CD14-positive monocyte (primary cell): Measurements from ENCODE around the gene ZC3HAV1L. TPM values are rescaled to one million over a fixed set of nuclear protein-coding genes. Genes with fewer than 3 reads are reported as not detected.
A peak's percentile ranks its signal among the peaks of the same experiment; 100 is the strongest.

ENCODE experiments used
- DNase-seq, 3 donors: peaks; one replicate each; pipeline ENCODE4 v3.0.0-alpha.2; 2011 to 2022
- H2AFZ ChIP-seq: 2 replicates; pipeline ENCODE4 v1.6.0; 2012; ENCODE audit warnings: mild to moderate bottlenecking, low read depth, low read length, inconsistent platforms; ENCODE audit not compliant: insufficient read depth, poor library complexity, severe bottlenecking
- H3K27ac ChIP-seq, 2 donors: 1 replicate in 1 of 2; 2 replicates in 1 of 2; pipeline ENCODE4 v1.5.1; 2012 to 2013; ENCODE audit warnings: low read length in 2 of 2, control low read depth in 1 of 2, inconsistent platforms in 1 of 2, low read depth in 1 of 2, mild to moderate bottlenecking in 1 of 2
- H3K27me3 ChIP-seq, 2 donors: one replicate each; pipeline versions ENCODE4 v1.6.0 to v1.6.1; 2011 to 2013; ENCODE audit warnings: low read length in 2 of 2; ENCODE audit not compliant: control insufficient read depth in 2 of 2, insufficient read depth in 2 of 2
- H3K36me3 ChIP-seq, 2 donors: replicated peaks in 1 of 2; 1 replicate in 1 of 2; 2 replicates in 1 of 2; pipeline versions ENCODE4 v1.5.1 to v1.6.1; 2012 to 2013; ENCODE audit warnings: low read length in 2 of 2, control low read depth in 1 of 2, inconsistent platforms in 1 of 2, mild to moderate bottlenecking in 1 of 2; ENCODE audit not compliant: insufficient read depth in 2 of 2, control insufficient read depth in 1 of 2
- H3K4me1 ChIP-seq, 2 donors: 1 replicate in 1 of 2; 2 replicates in 1 of 2; pipeline versions ENCODE4 v1.5.1 to v1.6.1; 2012 to 2013; ENCODE audit warnings: low read length in 2 of 2, control low read depth in 1 of 2, inconsistent platforms in 1 of 2, mild to moderate bottlenecking in 1 of 2, moderate library complexity in 1 of 2; ENCODE audit not compliant: insufficient read depth in 2 of 2, control insufficient read depth in 1 of 2
- H3K4me2 ChIP-seq: replicated peaks from 2 replicates; pipeline ENCODE3; 2012; ENCODE audit warnings: low read length, moderate library complexity, mild to moderate bottlenecking; ENCODE audit not compliant: poor library complexity, severe bottlenecking; ENCODE audit errors: extremely low read depth
- H3K4me3 ChIP-seq, 3 experiments: fragments of 200-600 bp in 1 of 3; sonication (generic) in 1 of 3; replicated peaks in 1 of 3; 1 replicate in 2 of 3; 2 replicates in 1 of 3; pipeline ENCODE4 v1.5.1; 2011 to 2013; ENCODE audit warnings: low read length in 3 of 3, mild to moderate bottlenecking in 3 of 3, control low read depth in 2 of 3, low read depth in 2 of 3, inconsistent platforms in 1 of 3, moderate library complexity in 1 of 3
- H3K79me2 ChIP-seq: 2 replicates; pipeline ENCODE4 v1.6.0; 2012; ENCODE audit warnings: mild to moderate bottlenecking, control low read depth, inconsistent platforms, low read length, moderate library complexity; ENCODE audit not compliant: insufficient read depth
- H3K9ac ChIP-seq: 2 replicates; pipeline ENCODE4 v1.6.0; 2017; ENCODE audit warnings: low read length, mild to moderate bottlenecking; ENCODE audit not compliant: insufficient read depth, poor library complexity, severe bottlenecking
- H3K9me3 ChIP-seq, 2 donors: replicated peaks in 1 of 2; 1 replicate in 1 of 2; 2 replicates in 1 of 2; pipeline versions ENCODE4 v1.5.1 to v1.6.1; 2012 to 2013; ENCODE audit warnings: low read length in 2 of 2, control low read depth in 1 of 2; ENCODE audit not compliant: control insufficient read depth in 1 of 2, insufficient read depth in 1 of 2
- H4K20me1 ChIP-seq: 2 replicates; pipeline ENCODE4 v1.6.0; 2012; ENCODE audit warnings: mild to moderate bottlenecking, low read length, control low read depth, moderate library complexity; ENCODE audit not compliant: insufficient read depth
- H3K27ac Mint-ChIP-seq, 7 donors: one replicate each; pipeline ENCODE4 v1.8.0; 2020; ENCODE audit warnings: mild to moderate bottlenecking in 7 of 7, mixed read lengths in 7 of 7, moderate library complexity in 6 of 7, inconsistent platforms in 2 of 7
- H3K27me3 Mint-ChIP-seq, 3 donors: one replicate each; pipeline ENCODE4 v1.8.0; 2021 to 2022; ENCODE audit warnings: low read depth in 3 of 3, mild to moderate bottlenecking in 3 of 3, mixed read lengths in 3 of 3, moderate library complexity in 3 of 3, inconsistent platforms in 1 of 3
- H3K36me3 Mint-ChIP-seq, 2 donors: one replicate each; pipeline ENCODE4 v1.8.0; 2020; ENCODE audit warnings: mixed read lengths in 2 of 2, inconsistent platforms in 1 of 2, mild to moderate bottlenecking in 1 of 2
- H3K4me1 Mint-ChIP-seq: one replicate; pipeline ENCODE4 v1.8.0; 2020; ENCODE audit warnings: mild to moderate bottlenecking, mixed read lengths
- H3K4me3 Mint-ChIP-seq, 2 donors: one replicate each; pipeline ENCODE4 v1.8.0; 2020; ENCODE audit warnings: mild to moderate bottlenecking in 2 of 2, mixed read lengths in 2 of 2, moderate library complexity in 1 of 2
- H3K9me3 Mint-ChIP-seq, 7 donors: one replicate each; pipeline ENCODE4 v1.8.0; 2020 to 2022; ENCODE audit warnings: mixed read lengths in 7 of 7, mild to moderate bottlenecking in 6 of 7, moderate library complexity in 6 of 7, inconsistent platforms in 2 of 7
- WGBS: methylation state at CpG from one replicate; pipeline ENCODE4 v1.1.5; 2013; ENCODE audit warnings: missing lambda C conversion rate; ENCODE audit not compliant: insufficient coverage; 5-methylcytosine and 5-hydroxymethylcytosine counted together
- intact Hi-C, 2 donors: fragments of 100-400 bp; cut with micrococcal nuclease; formaldehyde crosslinking; loops; one replicate each; pipeline versions ENCODE4 v1.15.0 to v1.15.1; 2023
- polyA plus RNA-seq, 3 donors: library from polyadenylated mRNA; depleted of rRNA in 1 of 3; unstranded in 2 of 3; stranded (reverse) in 1 of 3; fragments of 300-500 nt in 2 of 3; fragments of >200 nt in 1 of 3; fragmentation: Illumina TruSeq in 2 of 3; gene quantifications; 1 replicate in 2 of 3; 2 replicates in 1 of 3; pipeline ENCODE4 v1.2.3, GENCODE V29; 2012 to 2021
- TF ChIP-seq, protein P1 (sequence below): fragments of 200-600 bp; IDR thresholded peaks from one replicate; pipeline ENCODE4 v1.8.0; 2022; ENCODE audit warnings: antibody characterized with exemption, mild to moderate bottlenecking

The ZC3HAV1L gene
- polyA plus RNA-seq, 3 donors = 0.10 TPM; not detected in 2

- no peak overlapping the region for H3K4me3 Mint-ChIP-seq
These were observed 45.7 kb upstream of the ZC3HAV1L start for GRCh38 chr7:139081584-139081983.

GRCh38 chr7:139080905-139081304 lies 45.1 kb upstream of the ZC3HAV1L start:
- intact Hi-C loops = no loop called here
- H3K36me3 Mint-ChIP-seq = peaks cover 88 to 95% of the 10 kb centered on the region in 2 donors

More at GRCh38 chr7:139081584-139081983, 45.7 kb upstream of the ZC3HAV1L start:
- H3K4me1 Mint-ChIP-seq = peaks cover 5% of the 10 kb centered on the region
- no peak for DNase-seq
- peak overlapping the region in 1 of 7 donors; percentile 69 for H3K27ac Mint-ChIP-seq
- H3K27me3 Mint-ChIP-seq = peaks cover 0 to 1% (median 0%) of the 10 kb centered on the region in 3 donors
- Histone ChIP-seq H3K4me2 (no peak overlapping the region), H3K9ac (no peak overlapping the region), H4K20me1 (peaks cover 98% of the 10 kb centered on the region), H3K4me3 (no peak overlapping the region), H3K9me3 (peaks cover 0 to 3% of the 10 kb centered on the region in 2 donors), H3K27ac (peak overlapping the region in 1 of 2 donors; percentile 56), H3K79me2 (peaks cover 79% of the 10 kb centered on the region), H2AFZ (no peak overlapping the region), H3K4me1 (no peaks in the 10 kb centered on the region), H3K36me3 (peaks cover 91 to 100% of the 10 kb centered on the region in 2 donors), H3K27me3 (no peaks in the 10 kb centered on the region)
- intact Hi-C loops = no loop called here
- TF ChIP-seq, protein P1, sequence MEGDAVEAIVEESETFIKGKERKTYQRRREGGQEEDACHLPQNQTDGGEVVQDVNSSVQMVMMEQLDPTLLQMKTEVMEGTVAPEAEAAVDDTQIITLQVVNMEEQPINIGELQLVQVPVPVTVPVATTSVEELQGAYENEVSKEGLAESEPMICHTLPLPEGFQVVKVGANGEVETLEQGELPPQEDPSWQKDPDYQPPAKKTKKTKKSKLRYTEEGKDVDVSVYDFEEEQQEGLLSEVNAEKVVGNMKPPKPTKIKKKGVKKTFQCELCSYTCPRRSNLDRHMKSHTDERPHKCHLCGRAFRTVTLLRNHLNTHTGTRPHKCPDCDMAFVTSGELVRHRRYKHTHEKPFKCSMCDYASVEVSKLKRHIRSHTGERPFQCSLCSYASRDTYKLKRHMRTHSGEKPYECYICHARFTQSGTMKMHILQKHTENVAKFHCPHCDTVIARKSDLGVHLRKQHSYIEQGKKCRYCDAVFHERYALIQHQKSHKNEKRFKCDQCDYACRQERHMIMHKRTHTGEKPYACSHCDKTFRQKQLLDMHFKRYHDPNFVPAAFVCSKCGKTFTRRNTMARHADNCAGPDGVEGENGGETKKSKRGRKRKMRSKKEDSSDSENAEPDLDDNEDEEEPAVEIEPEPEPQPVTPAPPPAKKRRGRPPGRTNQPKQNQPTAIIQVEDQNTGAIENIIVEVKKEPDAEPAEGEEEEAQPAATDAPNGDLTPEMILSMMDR = no peak
- peaks cover 88 to 94% of the 10 kb centered on the region in 2 donors for H3K36me3 Mint-ChIP-seq
- H3K9me3 Mint-ChIP-seq = peaks cover 2 to 3% (median 3%) of the 10 kb centered on the region in 7 donors

More at GRCh38 chr7:139080905-139081304, 45.1 kb upstream of the ZC3HAV1L start:
- Histone ChIP-seq H2AFZ (no peak overlapping the region), H4K20me1 (peaks cover 100% of the 10 kb centered on the region), H3K9ac (no peak overlapping the region), H3K27ac (peak overlapping the region in 1 of 2 donors; percentile 56), H3K4me2 (no peak overlapping the region), H3K4me3 (no peak overlapping the region), H3K9me3 (no peaks in the 10 kb centered on the region), H3K79me2 (peaks cover 72% of the 10 kb centered on the region), H3K4me1 (no peaks in the 10 kb centered on the region), H3K27me3 (no peaks in the 10 kb centered on the region), H3K36me3 (peaks cover 95 to 100% of the 10 kb centered on the region in 2 donors)
- Mint-ChIP-seq H3K4me1 (peaks cover 5% of the 10 kb centered on the region), H3K4me3 (no peak overlapping the region), H3K27me3 (no peaks in the 10 kb centered on the region), H3K27ac (peak overlapping the region in 4 of 7 donors; percentile 7 to 69 (median 41)), H3K9me3 (no peaks in the 10 kb centered on the region)
- DNase-seq = no peak
- TF ChIP-seq, protein P1 = no peak
- no CpG with 5 or more reads among the region's 8 CpGs for WGBS
